ENCODE data around the gene WDR72.

- TF ChIP-seq EZH2 (IDR thresholded peaks at IDR 0.05; ENCODE audit: borderline replicate concordance, insufficient read depth, low read depth, low read length, poor library complexity, severe bottlenecking) (no peak), CTCF (IDR thresholded peaks at IDR 0.05) (no peak)
These were observed 141.0 kb downstream of the WDR72 start for GRCh38 chr15:53618461-53618860.

All from B cell (primary cell).